WERI-Rb-1 (cell line): Measurements from ENCODE around the gene MYDGF.
"Not testable (repeated sequence)": the region's sequence is repeated elsewhere in the genome, so short reads cannot be mapped to it uniquely, and the experiment has no call there.

Experiments used
- DNase-seq: peaks from one replicate; pipeline ENCODE4 v3.0.0-alpha.2; 2020
- H3K27ac ChIP-seq: fragments of 250-450 bp; sonication (Bioruptor Pico); 2 replicates; pipeline ENCODE4 v1.5.1; 2020; ENCODE audit warnings: mild to moderate bottlenecking, moderate library complexity
- H3K27me3 ChIP-seq: fragments of 250-450 bp; sonication (Bioruptor Pico); 2 replicates; pipeline ENCODE4 v1.5.1; 2021; ENCODE audit warnings: mild to moderate bottlenecking, low read depth, moderate library complexity; ENCODE audit not compliant: insufficient read depth, severe bottlenecking
- H3K36me3 ChIP-seq: fragments of 250-450 bp; sonication (Bioruptor Pico); 2 replicates; pipeline ENCODE4 v1.5.1; 2020; ENCODE audit warnings: mild to moderate bottlenecking, moderate library complexity
- H3K4me3 ChIP-seq: 2 replicates; pipeline ENCODE4 v1.5.1; 2011; ENCODE audit warnings: low read depth, mild to moderate bottlenecking, control low read depth, low read length
- H3K9me3 ChIP-seq: fragments of 250-450 bp; sonication (Bioruptor Pico); 2 replicates; pipeline ENCODE4 v1.5.1; 2021; ENCODE audit warnings: mild to moderate bottlenecking, moderate library complexity; ENCODE audit not compliant: severe bottlenecking
- CTCF ChIP-seq: IDR thresholded peaks from 2 replicates; pipeline ENCODE4 v1.5.1; 2011; ENCODE audit warnings: low read depth, mild to moderate bottlenecking, control low read depth, inconsistent platforms, low read length

Gene MYDGF

GRCh38 chr19:4669723-4670480, at the start of gene MYDGF:
TSS of gene MYDGF (minus strand) at chr19:4670342. CDS start at chr19:4670334, 8 bp downstream.
- Histone ChIP-seq H3K27me3 (no peaks in the 10 kb centered on the region), H3K4me3 (peak within 1 kb of the TSS; percentile 91), H3K36me3 (peaks cover 29% of the 10 kb centered on the region), H3K9me3 (no peaks in the 10 kb centered on the region), H3K27ac (peak within 1 kb of the TSS; percentile 89)
- no peak for TF ChIP-seq CTCF
- peak; percentile 93 for DNase-seq

- H3K9me3 ChIP-seq: no peaks in the 10 kb centered on the region
- DNase-seq: no peak
- H3K4me3 ChIP-seq: no peak overlapping the region
- H3K27ac ChIP-seq: no peak overlapping the region
- TF ChIP-seq CTCF: no peak
- H3K27me3 ChIP-seq: no peaks in the 10 kb centered on the region
- H3K36me3 ChIP-seq: peaks cover 72% of the 10 kb centered on the region
These were observed 49.3 kb upstream of the MYDGF start for GRCh38 chr19:4719499-4719866.

GRCh38 chr19:4717966-4718701, 48.0 kb upstream of the MYDGF start:
- Histone ChIP-seq H3K27ac (no peak overlapping the region), H3K36me3 (peaks cover 82% of the 10 kb centered on the region)

GRCh38 chr19:4717191-4717965, 47.2 kb upstream of the MYDGF start:
- Histone ChIP-seq H3K9me3 (no peaks in the 10 kb centered on the region), H3K27ac (no peak overlapping the region), H3K36me3 (peaks cover 89% of the 10 kb centered on the region), H3K27me3 (no peaks in the 10 kb centered on the region), H3K4me3 (no peak overlapping the region)
- no peak for TF ChIP-seq CTCF
- no peak for DNase-seq

More at GRCh38 chr19:4717966-4718701, 48.0 kb upstream of the MYDGF start:
- no peak for DNase-seq
- no peak for TF ChIP-seq CTCF
- Histone ChIP-seq H3K27me3 (no peaks in the 10 kb centered on the region), H3K9me3 (no peaks in the 10 kb centered on the region), H3K4me3 (no peak overlapping the region)

GRCh38 chr19:4715529-4716221, 45.5 kb upstream of the MYDGF start:
- H3K27me3 ChIP-seq: no peaks in the 10 kb centered on the region
- no peak for TF ChIP-seq CTCF
- H3K9me3 ChIP-seq: no peaks in the 10 kb centered on the region
- DNase-seq: no peak
- H3K4me3 ChIP-seq: no peak overlapping the region
- no peak overlapping the region for H3K27ac ChIP-seq
- peaks cover 88% of the 10 kb centered on the region for H3K36me3 ChIP-seq

GRCh38 chr19:4715178-4715528, 45.0 kb upstream of the MYDGF start:
- DNase-seq, H3K27me3 ChIP-seq, H3K9me3 ChIP-seq, H3K27ac ChIP-seq, H3K4me3 ChIP-seq: not testable (repeated sequence)
- peaks cover 88% of the 10 kb centered on the region for H3K36me3 ChIP-seq
